SKM-1 (cell line): ENCODE measurements around the gene NBPF20.
"Not testable (repeated sequence)": the region's sequence is repeated elsewhere in the genome, so short reads cannot be mapped to it uniquely, and the experiment has no call there.

ENCODE experiments used
- DNase-seq: peaks from one replicate; lab custom pipeline; 2025; ENCODE audit not compliant: unreplicated experiment; lab: John Stamatoyannopoulos, UW

NBPF20 gene

GRCh38 chr1:145430830-145431229, 5.4 kb upstream of the NBPF20 start:
- DNase-seq = not testable (repeated sequence)

GRCh38 chr1:145429329-145429728, 3.9 kb upstream of the NBPF20 start:
- DNase-seq = not testable (repeated sequence)

GRCh38 chr1:145424612-145425435, 579 bp downstream of the NBPF20 start:
- not testable (repeated sequence) for DNase-seq

- DNase-seq = not testable (repeated sequence)
Measured at GRCh38 chr1:145415149-145415548, 10.3 kb downstream of the NBPF20 start.

- DNase-seq = not testable (repeated sequence)
Measured at GRCh38 chr1:145407266-145407665, 18.1 kb downstream of the NBPF20 start.

GRCh38 chr1:145404949-145405348, 20.5 kb downstream of the NBPF20 start:
- DNase-seq = not testable (repeated sequence)

- DNase-seq = not testable (repeated sequence)
Measured at GRCh38 chr1:145400701-145401100, 24.7 kb downstream of the NBPF20 start.
